HL-60 (cell line): ENCODE data around the gene UGT2B15.
"Not testable (repeated sequence)": the region's sequence is repeated elsewhere in the genome, so short reads cannot be mapped to it uniquely, and the experiment has no call there.

ENCODE experiments used
- CTCF ChIP-seq: IDR thresholded peaks from one replicate; pipeline ENCODE4 v1.5.1; 2011; ENCODE audit warnings: low read length, control low read depth, inconsistent platforms; ENCODE audit not compliant: insufficient read depth
- GABPA ChIP-seq: IDR thresholded peaks from 2 replicates; pipeline ENCODE4 v1.6.1; 2012; ENCODE audit warnings: low read depth
- POLR2AphosphoS5 ChIP-seq: IDR thresholded peaks from 2 replicates; pipeline ENCODE4 v1.6.1; 2012; ENCODE audit warnings: low read depth
- REST ChIP-seq: IDR thresholded peaks from 2 replicates; pipeline ENCODE4 v1.6.1; 2012; ENCODE audit warnings: low read depth; ENCODE audit not compliant: insufficient replicate concordance

- not testable (repeated sequence) for TF ChIP-seq GABPA, CTCF, POLR2AphosphoS5, REST
Observed at GRCh38 chr4:68668537-68669163, 1.8 kb downstream of the UGT2B15 start.
